GM21381 (cell line): Measurements from ENCODE around the gene TSBP1.
"Not testable (repeated sequence)": the region's sequence is repeated elsewhere in the genome, so short reads cannot be mapped to it uniquely, and the experiment has no call there.

Experiments used
- ATAC-seq: cut with Tn5 transposase; IDR thresholded peaks from one replicate; pipeline ENCODE4 v1.9.1; 2021; ENCODE audit warnings: mild to moderate bottlenecking, moderate library complexity; ENCODE audit not compliant: unreplicated experiment

Gene TSBP1

DNA sequence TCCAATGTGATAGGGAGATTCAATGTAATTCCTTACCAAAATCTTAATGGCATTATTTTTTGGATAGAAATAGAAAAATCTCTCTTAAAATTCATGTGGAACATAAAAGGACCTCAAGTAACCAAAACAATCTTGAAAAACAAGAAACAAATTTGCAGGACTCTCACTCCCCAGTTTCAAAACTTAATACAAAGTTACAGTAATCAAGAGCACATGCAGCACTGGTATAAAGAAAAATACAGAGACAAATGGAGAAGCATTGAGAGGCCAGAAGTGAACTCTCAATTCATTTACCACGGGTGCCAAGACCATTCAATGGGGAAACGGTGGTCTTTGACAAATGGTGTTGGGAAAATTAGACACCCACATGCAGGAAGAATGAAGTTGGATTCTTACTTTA lies 7.8 kb upstream of the TSBP1 start:
- no peak for ATAC-seq

DNA sequence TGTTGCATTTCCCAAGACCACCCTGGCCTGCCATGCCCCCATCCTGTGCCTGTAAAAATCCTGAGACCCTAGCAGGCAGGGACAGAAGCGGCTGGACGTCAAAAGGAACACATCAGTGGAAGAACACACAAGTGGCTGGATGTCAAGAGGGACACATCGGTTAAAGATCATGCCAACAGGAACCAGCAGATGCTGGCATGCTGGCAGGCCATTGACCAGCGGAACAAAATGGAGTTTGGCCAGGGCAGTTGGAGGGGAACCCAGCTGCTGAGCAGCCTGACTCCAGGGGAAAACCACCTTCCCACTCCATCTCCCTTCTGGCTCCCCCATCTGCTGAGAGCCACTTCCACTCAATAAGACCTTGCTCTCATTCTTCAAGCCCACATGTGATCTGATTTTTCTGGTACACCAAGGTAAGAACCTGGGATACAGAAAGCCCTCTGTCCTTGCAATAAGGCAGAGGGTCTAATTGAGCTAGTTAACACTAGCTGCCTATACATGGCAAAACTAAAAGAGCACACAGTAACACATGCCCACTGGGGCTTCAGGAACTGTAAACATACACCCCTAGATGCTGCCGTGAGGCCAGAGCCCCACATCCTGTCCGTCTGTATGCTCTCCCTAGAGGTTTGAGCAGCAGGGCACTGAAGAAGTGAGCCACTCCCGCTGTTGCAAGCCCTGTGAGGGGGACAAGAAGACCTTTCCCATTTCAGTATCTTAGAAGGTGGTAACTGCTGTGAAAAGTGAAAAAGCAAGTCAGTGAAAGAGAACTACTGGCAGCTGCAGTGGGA lies 4.2 kb upstream of the TSBP1 start:
- no peak for ATAC-seq

- no peak for ATAC-seq
Measured at GRCh38 chr6:32371229-32371628, 474 bp downstream of the TSBP1 start.

DNA sequence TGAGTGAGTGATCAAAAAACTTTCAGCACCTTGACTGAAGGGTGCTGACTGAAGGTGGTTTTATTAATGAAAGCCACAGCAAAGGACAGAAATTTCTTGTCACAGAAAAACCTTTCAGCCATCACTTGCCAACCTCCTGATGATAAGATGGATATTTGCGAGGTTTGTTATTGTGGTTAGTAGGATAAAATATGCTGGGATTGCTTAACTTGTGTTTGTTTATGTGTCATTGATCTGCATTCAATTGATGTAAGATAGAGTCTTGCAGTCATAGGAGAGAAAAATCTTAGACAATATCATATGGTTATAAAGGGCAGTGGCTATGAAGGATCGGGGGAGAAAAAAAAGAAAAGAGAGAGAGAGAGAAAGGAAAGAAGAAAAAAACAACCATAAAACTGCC lies 1.2 kb downstream of the TSBP1 start:
- ATAC-seq = no peak

GRCh38 chr6:32369660-32370059 lies 2.0 kb downstream of the TSBP1 start:
- ATAC-seq = no peak

DNA sequence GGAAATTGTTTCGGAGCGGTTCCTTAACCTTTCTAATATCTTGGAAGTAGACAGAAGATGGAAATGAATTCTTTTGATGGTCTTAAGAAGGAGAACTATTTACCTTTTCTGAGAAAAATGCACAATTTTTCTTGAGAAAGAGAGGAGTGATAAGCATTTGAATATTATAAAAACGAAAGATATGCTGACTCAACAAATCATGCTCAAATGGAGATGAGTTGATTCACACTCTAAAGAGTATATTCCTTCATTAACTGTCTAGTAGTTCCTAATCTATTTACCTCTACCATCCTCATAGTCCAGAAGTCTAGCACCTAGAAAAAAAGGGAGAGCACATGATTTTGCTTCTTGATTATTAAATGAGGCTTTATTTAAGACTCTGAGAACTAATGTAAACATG lies 4.1 kb downstream of the TSBP1 start:
- ATAC-seq = no peak

GRCh38 chr6:32359225-32359624 lies 12.5 kb downstream of the TSBP1 start:
- ATAC-seq = not testable (repeated sequence)

DNA sequence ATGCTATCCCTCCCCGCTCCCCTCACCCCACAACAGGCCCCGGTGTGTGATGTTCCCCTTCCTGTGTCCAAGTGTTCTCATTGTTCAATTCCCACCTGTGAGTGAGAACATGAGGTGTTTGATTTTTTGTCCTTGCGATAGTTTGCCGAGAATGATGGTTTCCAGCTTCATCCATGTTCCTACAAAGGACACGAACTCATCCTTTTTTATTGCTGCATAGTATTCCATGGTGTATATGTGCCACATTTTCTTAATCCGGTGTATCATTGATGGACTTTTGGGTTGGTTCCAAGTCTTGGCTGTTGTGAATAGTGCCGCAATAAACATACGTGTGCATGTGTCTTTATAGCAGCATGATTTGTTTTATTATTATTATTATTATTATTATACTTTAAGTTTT lies 13.2 kb downstream of the TSBP1 start:
- ATAC-seq = not testable (repeated sequence)

DNA sequence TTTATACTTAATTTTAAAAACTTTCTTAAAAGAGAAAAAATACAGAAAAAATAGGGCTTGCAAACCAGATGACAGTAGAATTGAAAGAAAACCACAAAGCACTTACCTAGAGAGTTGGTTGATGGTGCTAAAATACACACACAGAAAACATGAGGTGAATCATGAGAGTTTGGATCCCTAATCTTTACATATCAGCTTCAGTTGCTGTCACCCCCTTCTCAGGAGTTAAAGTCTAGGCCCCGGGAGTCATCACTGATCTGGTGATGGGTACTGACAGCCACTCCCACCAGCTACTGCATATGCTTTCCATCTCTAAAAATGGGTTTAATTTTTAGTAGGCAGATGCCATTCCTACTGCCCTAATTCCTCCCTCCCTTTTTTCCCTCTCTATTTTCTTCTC lies 16.7 kb downstream of the TSBP1 start:
- no peak for ATAC-seq

DNA sequence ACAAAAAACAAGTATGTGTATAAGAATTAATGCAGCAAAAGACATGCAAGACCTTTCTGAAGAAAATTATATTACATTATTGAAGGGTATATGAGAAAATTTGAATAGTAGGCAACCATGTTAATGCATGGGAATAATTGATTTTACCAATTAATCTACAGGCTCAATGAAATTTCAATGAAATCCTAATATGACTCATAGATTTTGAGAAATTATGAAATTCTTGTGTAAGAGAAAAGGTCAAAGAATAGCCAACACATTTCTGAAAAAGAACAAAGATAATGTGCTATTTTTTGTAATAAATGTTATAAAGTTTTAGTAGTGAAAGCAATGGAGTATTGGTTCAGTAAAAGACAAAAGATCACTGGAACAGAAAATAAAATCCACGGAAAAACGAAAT lies 18.4 kb downstream of the TSBP1 start:
- no peak for ATAC-seq

- no peak for ATAC-seq
Measured at GRCh38 chr6:32340242-32340641, 31.5 kb downstream of the TSBP1 start.

- no peak for ATAC-seq
Measured at GRCh38 chr6:32337186-32337805, 34.4 kb downstream of the TSBP1 start.

DNA sequence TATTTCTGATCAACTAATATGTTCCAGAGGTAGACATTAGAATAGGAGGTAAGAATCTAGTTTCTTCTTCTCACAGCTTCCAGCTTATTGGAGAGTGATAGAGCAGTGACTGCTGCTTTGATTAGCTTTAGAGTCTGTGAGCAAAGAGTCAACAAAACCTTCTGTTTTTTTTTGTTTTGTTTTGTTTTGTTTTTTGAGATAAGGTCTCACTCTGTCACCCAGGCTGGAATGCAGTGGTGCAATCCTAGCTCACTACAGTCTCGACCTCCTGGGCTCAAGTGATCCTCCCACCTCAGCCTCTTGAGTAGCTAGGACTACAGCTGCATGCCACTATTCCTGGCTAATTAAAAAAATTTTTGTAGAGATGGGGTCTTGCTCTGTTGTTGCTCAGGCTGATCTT lies 39.3 kb downstream of the TSBP1 start:
- no peak for ATAC-seq

DNA sequence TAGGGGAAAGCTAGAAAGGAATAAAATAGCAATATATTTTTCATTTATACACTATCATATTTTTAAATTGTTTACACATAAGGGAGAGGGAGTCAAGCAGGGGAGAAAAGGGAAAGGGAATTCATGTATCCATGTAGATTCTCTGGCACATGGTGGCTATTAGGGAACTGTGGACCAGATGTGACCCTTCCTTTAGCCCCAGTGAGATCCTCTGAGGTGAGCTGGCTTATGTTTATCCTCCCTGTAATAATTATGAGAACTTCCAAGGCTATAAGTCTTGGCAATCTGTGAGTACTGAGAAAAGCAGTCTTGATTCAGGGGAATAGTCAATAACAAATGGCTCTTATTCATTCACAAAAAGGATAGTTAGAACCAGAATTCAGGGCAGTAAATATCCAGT lies 42.6 kb downstream of the TSBP1 start:
- ATAC-seq = no peak

GRCh38 chr6:32327103-32327502 lies 44.6 kb downstream of the TSBP1 start:
- ATAC-seq = no peak

DNA sequence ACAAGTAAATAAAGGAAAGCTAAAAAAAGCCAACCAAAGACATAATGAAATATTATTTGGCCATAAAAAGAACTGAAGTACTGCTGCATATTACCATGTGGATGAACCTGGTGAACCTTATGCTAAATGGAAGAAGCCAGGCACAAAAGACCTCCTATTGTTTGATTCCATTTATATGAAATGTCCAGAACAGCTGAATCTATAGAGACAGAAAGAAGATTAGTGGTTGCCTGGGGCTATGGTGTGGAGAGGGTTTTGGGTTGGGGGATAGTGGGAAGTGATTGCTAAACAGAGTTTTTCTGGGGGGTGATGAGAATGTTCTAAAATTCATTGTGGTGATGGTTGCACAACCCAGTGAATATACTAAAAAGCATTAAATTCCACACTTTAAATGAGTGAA lies 53.2 kb downstream of the TSBP1 start:
- no peak for ATAC-seq

DNA sequence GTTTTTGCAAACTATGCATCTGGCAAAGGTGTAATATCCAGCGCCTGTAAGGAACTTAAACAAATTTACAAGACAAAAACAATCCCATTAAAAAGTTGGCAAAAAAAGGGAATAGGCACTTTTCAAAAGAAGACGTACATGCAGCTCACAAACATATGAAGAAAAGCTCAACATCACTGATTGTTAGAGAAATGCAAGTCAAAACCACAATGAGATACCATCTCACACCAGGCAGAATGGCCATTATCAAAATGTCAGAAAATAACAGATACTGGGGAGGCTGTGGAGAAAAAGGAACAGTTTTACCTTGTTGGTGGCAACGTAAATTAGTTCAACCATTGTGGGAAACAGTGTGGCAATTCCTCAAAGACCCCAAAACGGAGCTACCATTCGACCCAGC lies 54.2 kb downstream of the TSBP1 start:
- ATAC-seq = no peak

DNA sequence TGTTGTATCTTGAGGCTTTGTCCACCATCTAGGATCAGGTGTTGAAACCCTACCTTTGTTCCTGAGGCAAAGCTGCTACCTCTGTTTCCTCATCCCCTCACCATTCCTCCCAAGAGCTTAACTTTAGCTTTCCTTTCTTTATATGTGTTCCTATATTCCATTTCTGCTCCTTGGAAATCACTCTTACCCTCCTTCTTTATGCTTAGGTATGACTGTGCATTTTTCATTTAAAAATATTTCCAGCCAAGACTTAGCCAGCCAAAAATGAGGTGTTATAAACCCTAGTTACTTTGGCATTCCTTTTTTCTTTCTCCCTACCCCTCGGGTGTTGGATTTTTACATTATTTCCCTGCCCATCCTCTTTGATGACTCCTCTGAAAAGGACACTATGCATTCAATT lies 57.7 kb downstream of the TSBP1 start:
- no peak for ATAC-seq

DNA sequence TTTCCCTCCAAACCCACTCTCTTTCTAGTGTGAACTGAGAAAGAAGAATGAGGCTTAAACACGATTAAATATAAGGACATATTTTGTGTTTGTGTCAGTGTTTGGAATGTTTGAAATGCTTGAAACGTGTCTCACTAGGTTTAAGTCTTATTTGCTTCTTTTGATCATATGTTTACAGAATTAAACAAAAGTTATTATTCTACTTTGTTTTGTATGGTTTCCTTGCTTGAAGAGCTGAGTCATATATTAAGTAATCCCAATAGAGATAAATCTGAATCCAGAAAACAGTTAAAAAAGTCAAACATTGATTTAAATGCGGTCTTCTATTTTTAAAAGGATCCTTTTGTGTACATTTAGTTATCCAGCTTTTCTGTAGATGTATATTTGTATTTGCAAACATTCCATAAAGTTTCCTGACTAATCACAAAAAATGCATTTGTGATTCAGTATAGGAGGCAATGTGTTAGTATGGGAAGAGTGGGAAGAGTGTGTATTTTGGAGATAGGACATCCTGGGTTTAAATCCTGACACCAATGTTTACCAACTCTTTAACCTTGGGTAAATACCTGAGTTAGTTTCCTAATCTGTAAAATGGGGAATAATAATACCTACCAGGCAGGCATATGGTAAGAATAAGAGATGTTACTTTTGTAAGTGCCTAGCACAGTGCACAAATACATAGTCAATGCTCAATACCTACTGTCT lies 72.9 kb downstream of the TSBP1 start:
- ATAC-seq = no peak

DNA sequence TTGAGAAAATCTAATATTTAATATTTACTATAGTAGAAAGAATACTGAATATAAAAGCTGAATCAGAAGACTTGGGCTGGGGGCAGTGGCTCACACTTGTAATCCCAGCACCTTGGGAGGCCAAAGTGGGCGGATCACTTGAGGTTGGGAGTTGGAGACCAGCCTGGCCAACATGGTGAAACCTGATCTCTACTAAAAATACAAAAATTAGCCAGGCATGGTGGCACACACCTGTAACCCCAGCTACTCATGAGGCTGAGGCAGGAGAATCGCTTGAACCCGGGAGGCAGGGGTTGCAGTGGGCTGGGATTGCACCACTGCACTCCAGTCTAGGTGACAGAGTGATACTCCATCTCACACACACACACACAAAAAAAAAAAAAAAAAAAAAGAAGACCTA lies 76.7 kb downstream of the TSBP1 start:
- not testable (repeated sequence) for ATAC-seq

DNA sequence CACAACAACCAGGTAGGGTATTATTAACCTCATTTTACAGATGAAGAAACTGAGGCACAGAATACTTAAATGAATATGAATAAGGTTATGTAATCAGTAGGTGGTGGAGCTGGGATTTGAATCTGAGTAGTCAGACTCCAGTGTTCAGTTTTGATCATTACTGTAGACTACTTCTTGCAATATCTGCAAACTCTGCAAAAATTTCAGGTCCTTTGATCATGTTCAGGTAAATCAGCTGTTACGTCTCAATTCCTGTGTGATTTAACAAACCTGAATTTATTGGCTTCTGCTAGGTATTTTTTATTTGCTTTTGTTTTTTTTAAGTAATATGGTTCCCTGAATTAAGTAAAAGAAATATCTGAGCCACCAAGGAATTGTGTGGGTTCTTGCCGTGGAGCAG lies 77.1 kb downstream of the TSBP1 start:
- ATAC-seq = no peak

GRCh38 chr6:32293695-32294094 lies 78.0 kb downstream of the TSBP1 start:
- no peak for ATAC-seq
